Muscle layer of duodenum (tissue), 2 donors: ENCODE data around the gene WDPCP.
"Not testable (repeated sequence)": the region's sequence is repeated elsewhere in the genome, so short reads cannot be mapped to it uniquely, and the experiment has no call there.

Source experiments
- H3K27ac ChIP-seq: one replicate; pipeline ENCODE4 v1.7.0; 2013; ENCODE audit warnings: mild to moderate bottlenecking, low read length
- H3K27me3 ChIP-seq: one replicate; pipeline ENCODE4 v1.7.0; 2013; ENCODE audit warnings: low read depth, mild to moderate bottlenecking, control low read depth, low read length
- H3K36me3 ChIP-seq, 2 donors: one replicate each; pipeline ENCODE4 v1.7.0; 2013; ENCODE audit warnings: low read length in 2 of 2, control low read depth in 1 of 2, mild to moderate bottlenecking in 1 of 2; ENCODE audit not compliant: insufficient read depth in 2 of 2, control insufficient read depth in 1 of 2
- H3K4me1 ChIP-seq, 2 donors: one replicate each; pipeline ENCODE4 v1.7.0; 2013; ENCODE audit warnings: low read length in 2 of 2, mild to moderate bottlenecking in 2 of 2, control low read depth in 1 of 2, moderate library complexity in 1 of 2; ENCODE audit not compliant: insufficient read depth in 2 of 2, control insufficient read depth in 1 of 2
- H3K4me3 ChIP-seq, 2 donors: one replicate each; pipeline ENCODE4 v1.7.0; 2013; ENCODE audit warnings: low read length in 2 of 2, low read depth in 1 of 2, mild to moderate bottlenecking in 1 of 2
- H3K9me3 ChIP-seq, 2 donors: one replicate each; pipeline ENCODE4 v1.7.0; 2013; ENCODE audit warnings: low read length in 2 of 2, control low read depth in 1 of 2, mild to moderate bottlenecking in 1 of 2; ENCODE audit not compliant: control insufficient read depth in 1 of 2
- donor health status: healthy.

The WDPCP gene

DNA sequence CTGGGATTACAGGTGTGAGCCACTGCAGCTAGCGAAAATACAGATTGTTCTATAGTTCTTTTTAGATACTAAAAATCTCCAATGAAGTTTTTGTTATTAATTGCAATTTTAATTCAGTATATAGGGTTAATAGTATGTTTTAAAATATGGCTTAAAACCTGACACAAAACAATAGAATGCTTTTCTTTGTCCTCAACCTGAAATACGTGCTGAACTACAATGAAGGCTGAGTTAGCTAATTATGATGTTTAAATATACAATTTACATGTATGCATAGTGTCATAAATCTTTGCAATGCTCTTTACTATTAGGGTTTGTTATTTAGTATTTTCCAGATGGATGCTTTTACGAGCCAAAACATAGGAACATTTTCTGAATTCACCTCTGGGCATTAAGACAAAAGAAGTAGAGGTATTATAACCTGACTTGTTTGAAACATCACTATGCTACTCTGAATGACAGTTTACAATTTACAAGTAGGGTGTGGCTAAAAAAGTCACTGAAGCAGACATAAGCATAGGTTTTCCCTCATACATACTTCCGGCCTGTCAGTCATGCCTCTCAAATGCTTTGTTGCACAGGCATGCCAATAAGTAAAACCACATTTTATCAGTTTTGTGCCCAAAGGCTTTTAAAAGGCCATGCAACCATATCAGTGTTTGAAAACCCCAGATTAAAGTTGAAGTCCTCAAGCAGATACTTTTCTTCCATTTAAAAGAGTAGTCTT lies 369.3 kb downstream of the WDPCP start:
- H3K27me3 ChIP-seq = no peaks in the 10 kb centered on the region
- no peak overlapping the region for H3K27ac ChIP-seq
- no peak overlapping the region for H3K4me3 ChIP-seq
- no peaks in the 10 kb centered on the region for H3K9me3 ChIP-seq
- H3K4me1 ChIP-seq = no peaks in the 10 kb centered on the region
- no peaks in the 10 kb centered on the region for H3K36me3 ChIP-seq

DNA sequence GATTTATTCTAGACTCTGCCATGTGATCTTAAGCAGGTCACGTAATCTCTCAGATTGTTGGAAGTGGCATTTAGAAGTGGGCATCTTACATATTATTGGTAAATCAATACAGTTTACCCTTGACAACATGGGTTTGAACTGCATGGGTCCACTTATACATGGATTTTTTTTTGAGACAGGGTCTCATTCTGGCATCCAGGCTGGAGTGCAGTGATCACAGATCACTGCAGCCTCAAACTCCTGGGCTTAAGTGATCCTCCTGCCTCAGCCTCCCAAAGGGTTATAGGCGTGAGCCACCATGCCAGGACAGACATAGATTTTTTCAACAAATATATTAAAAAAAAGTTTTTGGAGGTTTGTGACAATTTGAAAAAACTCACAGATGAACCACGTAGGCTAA lies 393.0 kb downstream of the WDPCP start:
- Histone ChIP-seq H3K4me1 (no peaks in the 10 kb centered on the region), H3K27me3 (no peaks in the 10 kb centered on the region), H3K9me3 (no peaks in the 10 kb centered on the region), H3K36me3 (no peaks in the 10 kb centered on the region), H3K4me3 (no peak overlapping the region), H3K27ac (no peak overlapping the region)

DNA sequence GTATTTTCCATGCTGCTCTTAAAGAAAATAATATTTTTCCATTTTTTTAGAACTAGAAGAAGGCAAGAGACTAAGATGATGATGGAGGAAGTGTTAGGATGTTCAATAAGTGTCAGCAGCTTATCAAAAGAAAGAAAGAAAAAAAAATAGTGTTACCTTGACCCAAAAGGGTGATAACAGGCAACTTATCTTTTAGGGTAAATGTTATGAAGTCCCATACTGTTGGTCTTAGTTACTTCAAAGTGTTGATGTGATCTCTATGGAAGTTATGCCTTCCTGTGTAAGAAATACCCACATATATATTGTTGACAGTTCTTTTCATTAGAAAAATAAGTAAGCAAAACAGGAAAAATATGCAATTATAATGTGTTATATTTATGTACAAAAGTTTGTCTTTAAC lies 394.1 kb downstream of the WDPCP start:
- H3K27ac ChIP-seq = no peak overlapping the region
- H3K27me3 ChIP-seq = no peaks in the 10 kb centered on the region
- no peak overlapping the region for H3K4me3 ChIP-seq
- H3K9me3 ChIP-seq = no peaks in the 10 kb centered on the region
- no peaks in the 10 kb centered on the region for H3K36me3 ChIP-seq
- no peaks in the 10 kb centered on the region for H3K4me1 ChIP-seq

DNA sequence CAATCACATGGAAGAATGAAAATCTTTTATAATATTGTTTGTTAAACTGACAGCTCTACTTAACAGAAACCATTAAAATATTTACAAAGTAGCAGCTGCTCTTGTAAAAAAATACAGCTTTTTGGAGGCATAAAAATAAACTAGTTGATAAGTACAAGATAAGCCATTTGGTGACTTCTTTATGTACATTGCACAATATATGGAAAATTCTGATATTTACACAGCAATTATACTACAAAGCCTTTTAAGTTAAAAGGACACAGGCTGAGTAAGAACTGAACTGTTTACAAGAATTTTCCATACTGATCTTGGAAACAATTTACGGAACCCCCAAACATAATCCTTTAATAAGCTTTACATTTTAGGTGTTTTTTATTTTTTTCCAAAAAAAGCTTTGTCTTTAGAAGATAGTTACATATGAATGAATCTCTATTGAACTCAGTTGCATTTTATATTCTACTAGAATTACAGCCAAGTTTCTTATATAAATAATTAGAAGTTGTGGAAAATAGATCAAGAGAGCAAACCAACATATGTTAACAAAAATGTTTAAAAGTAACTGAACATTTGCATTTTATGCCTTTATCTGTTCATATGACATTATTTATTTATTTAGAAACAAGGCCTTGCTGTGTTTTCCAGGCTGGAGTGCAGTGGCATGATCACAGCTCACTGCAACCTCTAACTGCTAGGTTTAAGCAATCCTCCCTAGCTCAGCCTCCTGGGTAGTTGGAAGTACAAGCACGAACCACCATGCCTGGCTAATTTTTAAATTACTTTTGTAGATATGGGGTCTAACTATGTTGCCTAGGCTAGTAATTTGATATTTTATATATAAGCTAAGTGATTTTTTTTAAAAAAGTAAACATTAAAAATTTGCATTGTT lies 395.1 kb downstream of the WDPCP start:
- Histone ChIP-seq H3K36me3 (no peaks in the 10 kb centered on the region), H3K9me3 (no peaks in the 10 kb centered on the region), H3K4me1 (no peaks in the 10 kb centered on the region), H3K4me3 (no peak overlapping the region), H3K27me3 (no peaks in the 10 kb centered on the region), H3K27ac (no peak overlapping the region)

DNA sequence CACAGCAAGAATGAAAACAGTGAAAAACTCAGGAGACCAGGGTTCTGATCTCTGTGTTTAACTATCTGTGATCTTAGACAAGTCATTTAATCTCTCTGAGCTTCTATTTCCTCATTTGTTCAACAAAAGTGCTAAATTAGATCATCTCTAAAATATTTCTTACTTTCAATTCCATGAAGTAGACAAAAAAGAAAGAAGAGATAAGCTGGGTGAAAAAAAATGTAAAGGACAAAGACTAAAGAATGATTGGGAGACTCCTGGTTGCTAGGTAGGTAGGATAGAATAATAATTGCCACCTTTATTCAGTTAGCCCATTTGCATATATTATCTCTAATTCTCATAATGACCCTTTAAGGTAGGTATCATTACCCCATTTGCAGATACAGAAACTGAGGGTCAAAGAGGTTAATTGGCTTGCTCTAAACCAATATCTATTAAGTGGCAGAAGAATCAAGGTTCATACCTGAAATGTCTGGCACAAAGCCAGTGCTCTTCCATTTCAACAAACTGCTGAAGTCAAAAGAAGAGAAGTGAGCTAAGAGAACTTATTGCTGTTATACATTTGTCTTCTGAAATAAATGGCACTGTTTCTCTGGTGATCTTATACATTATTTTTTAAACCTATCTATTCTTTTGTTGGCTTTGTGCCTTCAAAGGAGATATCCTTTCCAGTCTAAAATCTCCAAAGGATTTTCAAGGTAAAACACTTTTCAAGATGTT lies 395.9 kb downstream of the WDPCP start:
- Histone ChIP-seq H3K4me1 (no peaks in the 10 kb centered on the region), H3K27me3 (no peaks in the 10 kb centered on the region), H3K27ac (no peak overlapping the region), H3K9me3 (no peaks in the 10 kb centered on the region), H3K36me3 (no peaks in the 10 kb centered on the region), H3K4me3 (no peak overlapping the region)

DNA sequence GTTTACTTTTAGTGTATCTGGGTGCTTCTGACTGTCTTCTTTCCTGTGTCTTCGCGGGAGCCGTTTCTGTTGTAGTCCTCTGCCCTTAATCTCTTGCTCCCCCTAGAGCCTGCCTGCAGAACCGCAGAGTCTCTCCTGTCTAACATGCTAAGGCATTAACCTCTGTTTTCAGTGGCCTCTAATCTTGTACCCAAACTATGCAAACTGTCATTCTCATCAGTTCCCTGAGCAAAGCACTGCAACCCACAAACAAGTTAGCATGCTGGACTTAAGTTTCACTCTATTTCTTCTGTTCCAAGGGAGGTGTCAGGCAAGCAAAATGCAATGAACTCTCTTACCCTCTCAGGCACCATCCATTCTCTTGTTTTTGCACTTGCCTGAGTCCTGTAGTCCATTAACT lies 399.3 kb downstream of the WDPCP start:
- Histone ChIP-seq H3K4me3 (no peak overlapping the region), H3K27ac (no peak overlapping the region), H3K9me3 (no peaks in the 10 kb centered on the region), H3K36me3 (no peaks in the 10 kb centered on the region), H3K27me3 (no peaks in the 10 kb centered on the region), H3K4me1 (no peaks in the 10 kb centered on the region)

DNA sequence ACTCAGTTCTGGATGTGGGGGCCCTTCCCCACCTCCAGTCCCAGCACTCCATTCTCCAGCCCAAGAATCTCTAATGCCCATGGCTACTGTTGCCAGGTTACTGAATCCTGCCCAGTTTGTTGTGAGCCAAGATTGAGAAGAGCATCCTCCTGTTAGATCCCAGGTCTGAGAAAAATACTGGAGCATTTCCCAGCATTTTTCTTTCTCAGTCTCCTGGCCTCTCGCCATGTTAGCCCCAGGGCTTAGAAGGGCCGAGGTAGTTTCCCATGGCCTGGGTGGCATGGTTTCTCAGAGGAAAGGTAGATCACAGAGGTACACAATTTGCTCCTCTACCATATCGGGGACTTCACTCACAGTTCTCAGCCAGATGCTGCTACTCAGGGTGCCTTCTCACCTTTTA lies 401.9 kb downstream of the WDPCP start:
- no peaks in the 10 kb centered on the region for H3K27me3 ChIP-seq
- H3K4me1 ChIP-seq = no peaks in the 10 kb centered on the region
- H3K9me3 ChIP-seq = peaks cover 0 to under 1% of the 10 kb centered on the region in 2 donors
- H3K4me3 ChIP-seq = no peak overlapping the region
- H3K27ac ChIP-seq = no peak overlapping the region
- no peaks in the 10 kb centered on the region for H3K36me3 ChIP-seq

DNA sequence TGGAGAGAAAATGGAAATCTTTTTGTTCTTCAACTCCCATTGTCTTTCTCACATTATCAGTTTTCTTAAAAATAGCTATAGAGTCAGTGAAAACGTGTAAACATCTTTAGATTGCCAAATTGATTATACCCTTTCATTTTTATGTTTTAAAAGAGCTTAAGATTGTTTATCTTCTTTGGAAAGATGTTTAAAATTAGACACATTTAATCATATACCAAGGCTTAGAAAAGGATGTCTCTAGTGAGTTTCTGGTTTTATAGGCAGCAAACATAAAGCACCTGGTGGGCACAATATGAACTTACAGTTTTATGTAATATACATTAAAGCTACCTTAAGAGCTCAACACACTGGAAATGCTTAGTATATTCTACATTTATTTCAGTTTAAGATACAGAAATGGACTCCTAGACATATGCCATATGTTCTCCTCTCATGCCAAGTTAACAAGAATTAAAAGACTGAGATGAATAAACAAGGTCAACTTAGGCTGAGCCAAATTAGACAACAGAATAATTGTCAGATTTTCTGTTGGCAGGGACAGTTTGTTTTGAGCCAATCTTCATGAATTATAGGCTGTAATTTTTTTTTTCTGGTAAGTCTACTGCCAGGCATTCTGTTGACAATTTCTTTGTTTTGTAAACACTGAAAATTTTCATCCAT lies 425.0 kb downstream of the WDPCP start:
- H3K36me3 ChIP-seq = no peaks in the 10 kb centered on the region
- no peaks in the 10 kb centered on the region for H3K9me3 ChIP-seq
- H3K4me3 ChIP-seq = no peak overlapping the region
- no peaks in the 10 kb centered on the region for H3K27me3 ChIP-seq
- H3K27ac ChIP-seq = no peak overlapping the region
- H3K4me1 ChIP-seq = no peaks in the 10 kb centered on the region

DNA sequence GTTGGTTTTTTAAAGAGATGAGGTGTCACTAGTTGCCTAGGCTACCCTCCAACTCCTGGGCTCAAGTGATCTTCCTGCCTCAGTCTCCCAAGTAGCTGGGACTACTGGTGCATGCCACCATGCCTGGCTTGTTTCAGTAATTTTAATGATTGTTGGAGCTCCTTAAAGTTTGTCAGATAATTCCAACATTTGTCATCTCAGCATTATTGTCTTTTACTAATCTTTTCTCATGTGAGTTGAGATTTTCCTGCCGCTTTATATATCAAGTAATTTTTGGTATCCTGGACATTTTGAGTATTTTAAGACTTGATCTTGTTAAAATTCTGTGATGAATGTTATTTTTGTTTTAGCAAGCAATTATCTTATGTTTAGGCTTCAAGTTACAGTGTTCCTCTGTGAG lies 429.0 kb downstream of the WDPCP start:
- Histone ChIP-seq H3K4me3 (no peak overlapping the region), H3K27ac (no peak overlapping the region), H3K9me3 (no peaks in the 10 kb centered on the region), H3K36me3 (no peaks in the 10 kb centered on the region), H3K4me1 (no peaks in the 10 kb centered on the region), H3K27me3 (no peaks in the 10 kb centered on the region)

DNA sequence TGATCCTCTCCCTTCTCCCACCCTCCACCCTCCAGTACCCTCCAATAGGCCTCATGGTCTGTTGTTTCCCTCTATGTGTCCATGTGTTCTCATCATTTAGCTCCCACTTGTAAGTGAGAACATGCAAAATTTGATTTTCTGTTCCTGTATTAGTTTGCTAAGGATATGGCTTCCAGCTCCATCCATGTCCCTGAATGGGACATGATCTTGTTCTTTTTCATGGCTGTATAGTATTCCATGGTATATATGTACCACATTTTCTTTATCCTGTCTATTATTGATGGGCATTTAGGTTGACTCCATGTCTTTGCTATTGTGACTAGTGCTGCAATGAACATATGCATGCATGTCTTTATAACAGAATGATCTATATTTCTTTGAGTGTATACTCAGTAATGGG lies 451.6 kb downstream of the WDPCP start:
- H3K27me3 ChIP-seq, H3K27ac ChIP-seq, H3K36me3 ChIP-seq, H3K4me1 ChIP-seq: not testable (repeated sequence)
- H3K9me3 ChIP-seq = peaks cover 0 to 25% of the 10 kb centered on the region in 2 donors
- H3K4me3 ChIP-seq = peak overlapping the region in 1 of 2 donors; percentile 8

DNA sequence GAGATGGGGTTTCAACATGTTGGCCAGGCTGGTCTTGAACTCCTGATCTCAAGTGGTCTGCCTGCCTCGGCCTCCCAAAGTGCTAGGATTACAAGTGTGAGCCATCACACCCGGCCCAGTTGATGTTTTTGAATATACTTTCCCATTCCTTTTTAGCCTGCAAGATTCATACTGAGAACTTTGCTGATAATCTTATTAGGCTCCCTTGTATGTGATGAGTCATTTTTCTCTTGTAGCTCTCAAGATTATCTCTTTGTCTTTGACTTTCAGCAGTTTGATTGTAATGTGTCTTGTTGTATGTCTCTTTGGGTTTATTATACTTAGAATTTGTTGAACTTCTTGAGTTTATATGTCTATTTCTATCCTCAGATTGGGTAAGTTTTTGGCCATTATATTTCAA lies 456.3 kb downstream of the WDPCP start:
- Histone ChIP-seq H3K27me3 (no peaks in the 10 kb centered on the region), H3K36me3 (peaks cover 0 to 9% of the 10 kb centered on the region in 2 donors), H3K4me1 (no peaks in the 10 kb centered on the region), H3K4me3 (no peak overlapping the region), H3K9me3 (peaks cover 0 to 23% of the 10 kb centered on the region in 2 donors), H3K27ac (no peak overlapping the region)
